Endothelial cell of umbilical vein (primary cell): Measurements from ENCODE around the gene CETP.

Experiments used
- CTCF ChIP-seq, 2 donors: IDR thresholded peaks; 1 replicate in 1 of 2; 2 replicates in 1 of 2; pipeline ENCODE4 v1.5.1; 2011; ENCODE audit warnings: low read length in 2 of 2, mild to moderate bottlenecking in 2 of 2, moderate library complexity in 2 of 2, control low read depth in 1 of 2, inconsistent platforms in 1 of 2, low read depth in 1 of 2; ENCODE audit not compliant: insufficient read depth in 1 of 2; ENCODE audit errors: extremely low read depth in 1 of 2
- JUN ChIP-seq: IDR thresholded peaks from 2 replicates; pipeline ENCODE4 v1.6.1; 2011; ENCODE audit warnings: borderline replicate concordance, low read depth; ENCODE audit not compliant: insufficient read length, insufficient read depth
- MYC ChIP-seq: IDR thresholded peaks from one replicate; pipeline ENCODE4 v1.6.1; 2011; ENCODE audit warnings: mild to moderate bottlenecking, low read depth, low read length
- POLR2AphosphoS5 ChIP-seq: IDR thresholded peaks from 2 replicates; pipeline ENCODE4 v1.6.1; 2012; ENCODE audit warnings: low read depth, mild to moderate bottlenecking, control low read depth, low read length, moderate library complexity; ENCODE audit not compliant: insufficient read depth

GRCh38 chr16:57019746-57020145 is 58.0 kb downstream of the CETP start:
- TF ChIP-seq MYC: no peak
- no peak for TF ChIP-seq CTCF (IDR thresholded peaks at IDR 0.05; ENCODE audit: extremely low read depth in 1 of 2, insufficient read depth in 1 of 2, low read depth in 1 of 2, low read length in 2 of 2)
- TF ChIP-seq JUN: no peak
- TF ChIP-seq POLR2AphosphoS5: no peak
